Activated naive CD4-positive, alpha-beta T cell (primary cell): ENCODE results near the gene CFAP161.

Source experiments
- DNase-seq, 4 experiments: peaks; one replicate each; lab custom pipeline; 2025; lab: John Stamatoyannopoulos, UW

Gene CFAP161

DNA sequence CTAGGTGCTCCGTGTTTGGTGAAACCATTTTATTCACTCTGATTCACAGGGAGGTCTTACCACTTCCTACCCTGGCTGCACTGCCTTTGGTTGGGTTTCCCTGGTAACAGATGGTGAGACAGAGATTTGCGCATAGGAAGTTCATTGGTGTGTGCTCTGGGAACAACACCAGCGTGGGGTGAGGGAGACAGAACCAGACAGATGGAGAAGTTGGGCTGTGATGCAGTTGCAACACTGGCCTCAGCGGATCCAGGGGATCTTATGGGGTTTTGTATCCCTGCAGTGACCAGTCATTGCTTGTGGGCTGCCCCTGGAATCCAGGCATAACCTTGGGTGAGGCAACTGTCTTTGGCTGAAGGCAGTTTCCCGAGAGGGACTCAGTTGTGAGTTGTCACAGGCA is 50.1 kb downstream of the CFAP161 start:
- DNase-seq, result no peak

DNA sequence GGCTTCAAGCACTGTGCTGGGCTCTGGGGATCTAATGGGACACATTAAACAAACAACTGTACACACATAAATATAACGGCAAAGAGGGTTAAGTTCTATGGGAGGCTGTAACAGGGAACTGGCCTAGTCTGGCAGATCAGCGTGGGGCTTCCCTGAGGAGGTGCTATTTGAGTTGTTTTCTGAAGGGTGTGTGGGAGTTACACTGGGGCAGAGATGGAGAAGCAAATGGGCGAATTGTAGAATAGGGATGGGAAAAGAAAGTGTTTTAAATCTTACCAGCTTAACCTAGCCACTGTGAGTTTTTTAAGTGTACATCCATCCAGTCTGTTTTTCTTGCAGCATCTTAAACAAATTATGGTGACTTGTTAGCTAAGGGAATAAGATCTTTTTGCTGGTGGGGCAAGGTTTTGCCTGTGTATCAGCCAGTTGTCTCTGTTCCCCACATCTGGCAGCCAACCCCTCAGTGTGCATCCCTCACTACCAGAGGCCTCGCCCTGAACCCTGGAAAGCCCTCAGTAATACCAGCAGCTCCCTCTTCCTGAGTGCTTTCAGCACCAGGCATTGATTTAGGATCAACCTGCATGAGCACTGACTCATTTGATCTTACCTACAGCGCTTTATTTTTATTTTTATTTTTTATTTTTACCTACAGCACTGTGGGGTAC is 51.7 kb downstream of the CFAP161 start:
- no peak for DNase-seq

DNA sequence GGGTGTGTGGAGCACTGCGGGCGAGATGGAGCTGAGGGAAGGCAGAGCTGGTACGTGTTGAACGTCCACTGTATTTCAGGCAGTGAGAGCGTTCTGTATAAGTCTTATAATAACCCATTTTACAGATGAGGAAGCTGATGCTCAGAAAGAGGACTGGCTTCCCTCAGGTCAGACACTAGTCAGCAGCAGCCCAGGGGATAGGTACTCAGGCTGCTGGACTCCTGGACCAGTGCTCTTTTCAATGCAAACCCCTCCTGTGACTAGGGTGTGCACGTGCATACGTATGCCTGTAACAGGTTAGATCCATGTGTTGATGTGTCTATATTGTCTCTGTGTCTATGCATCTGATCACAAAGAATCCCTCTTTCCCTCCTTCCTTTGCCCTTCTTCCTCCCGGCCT is 54.3 kb downstream of the CFAP161 start:
- no peak for DNase-seq

DNA sequence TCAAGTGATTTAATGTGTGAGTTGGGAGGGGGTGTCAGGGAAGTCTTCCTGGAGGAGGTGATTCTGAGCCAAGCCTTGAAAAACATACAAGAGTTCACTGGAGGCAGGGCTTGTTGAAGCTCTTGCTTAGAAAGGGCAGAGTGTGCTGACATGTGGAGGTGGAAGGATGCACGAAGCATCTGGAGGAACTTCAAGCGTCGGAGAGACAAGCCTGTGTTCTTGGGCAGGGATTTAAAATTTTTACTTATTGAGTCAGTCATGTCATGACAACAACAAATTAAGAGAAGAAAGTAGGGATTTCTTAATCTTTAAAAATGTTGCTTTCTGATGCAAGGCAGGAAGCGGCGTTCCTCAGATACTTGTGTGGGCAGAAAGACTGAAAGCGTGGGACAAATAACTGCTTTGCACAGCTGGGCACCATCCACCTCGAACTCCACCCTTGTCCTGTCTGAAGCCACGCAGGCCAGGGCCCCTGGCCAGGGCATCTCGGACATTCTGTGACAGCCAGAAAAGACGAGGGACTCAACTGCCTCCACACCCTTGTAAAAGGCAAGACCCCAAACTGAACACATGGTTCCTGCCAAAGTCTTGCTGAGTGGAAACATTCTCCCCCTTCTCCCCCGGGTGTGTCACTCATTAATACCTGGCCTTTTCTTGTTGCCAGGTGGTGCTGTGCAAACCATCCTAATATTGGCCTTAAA is 55.7 kb downstream of the CFAP161 start:
- DNase-seq, result no peak

DNA sequence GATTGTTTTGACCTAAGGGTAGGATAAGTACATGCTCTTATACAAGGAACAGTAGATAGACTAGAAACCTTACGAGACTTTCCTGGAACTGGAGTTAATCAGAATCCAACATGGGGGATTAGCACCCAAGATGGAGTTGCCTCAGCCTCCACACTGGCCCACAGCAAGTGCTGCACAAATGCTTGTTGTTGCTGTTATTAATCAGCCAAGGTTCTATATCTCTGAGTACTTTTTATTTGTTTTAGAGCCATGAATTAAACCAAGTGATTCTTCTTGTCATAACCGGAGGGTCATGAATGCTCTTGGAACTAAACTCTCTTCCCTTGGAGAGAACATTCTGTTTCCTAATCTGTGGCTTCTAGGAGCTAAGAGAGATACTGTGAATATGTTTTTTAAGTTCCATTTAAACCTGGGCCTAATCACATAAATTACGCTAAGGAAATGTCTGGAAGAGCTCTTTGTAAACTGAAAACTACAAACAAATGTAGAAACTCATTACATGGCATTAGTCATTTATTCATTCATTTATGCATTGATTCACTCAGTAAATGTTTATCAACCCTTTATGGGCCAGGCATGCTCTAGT is 56.9 kb downstream of the CFAP161 start:
- no peak for DNase-seq

DNA sequence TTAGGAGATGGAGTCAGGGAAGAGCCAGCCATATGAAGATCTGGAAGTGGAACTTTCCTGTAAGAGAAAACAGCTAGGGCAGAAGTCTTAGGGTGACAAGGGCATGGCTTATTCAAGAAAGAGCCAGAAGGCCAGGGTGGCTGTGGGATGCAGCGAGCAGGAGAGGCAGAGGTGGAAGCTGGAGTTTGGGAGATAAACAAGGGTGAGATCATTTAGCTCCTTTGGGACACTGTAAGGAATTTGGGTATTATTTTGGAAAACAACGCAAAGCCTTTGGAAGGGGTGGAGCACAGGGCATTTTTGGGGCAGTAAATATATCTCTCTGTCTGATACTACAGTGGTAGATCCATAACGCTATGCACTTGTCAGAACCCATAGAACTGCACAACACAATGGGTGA is 57.6 kb downstream of the CFAP161 start:
- DNase-seq, result no peak

DNA sequence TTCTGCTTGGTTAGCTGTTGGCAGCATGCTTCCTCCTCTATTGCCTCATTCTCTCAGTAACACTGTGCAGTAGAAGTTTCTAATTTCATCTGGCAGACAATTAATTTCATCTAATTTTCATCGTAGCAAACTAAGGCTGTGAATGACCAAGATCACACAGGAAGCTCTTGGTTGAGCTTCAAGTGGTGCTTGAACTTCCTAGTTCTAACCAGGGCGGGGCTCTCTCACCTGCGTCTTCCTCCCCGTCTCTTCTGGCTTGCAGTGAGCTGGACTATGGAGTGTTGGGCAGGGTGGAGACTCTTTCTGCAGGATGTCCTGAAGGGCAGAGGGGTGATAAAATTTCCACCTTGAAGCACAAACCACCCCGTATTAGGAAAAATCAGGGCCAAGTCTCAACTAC is 60.7 kb downstream of the CFAP161 start:
- DNase-seq, result no peak

DNA sequence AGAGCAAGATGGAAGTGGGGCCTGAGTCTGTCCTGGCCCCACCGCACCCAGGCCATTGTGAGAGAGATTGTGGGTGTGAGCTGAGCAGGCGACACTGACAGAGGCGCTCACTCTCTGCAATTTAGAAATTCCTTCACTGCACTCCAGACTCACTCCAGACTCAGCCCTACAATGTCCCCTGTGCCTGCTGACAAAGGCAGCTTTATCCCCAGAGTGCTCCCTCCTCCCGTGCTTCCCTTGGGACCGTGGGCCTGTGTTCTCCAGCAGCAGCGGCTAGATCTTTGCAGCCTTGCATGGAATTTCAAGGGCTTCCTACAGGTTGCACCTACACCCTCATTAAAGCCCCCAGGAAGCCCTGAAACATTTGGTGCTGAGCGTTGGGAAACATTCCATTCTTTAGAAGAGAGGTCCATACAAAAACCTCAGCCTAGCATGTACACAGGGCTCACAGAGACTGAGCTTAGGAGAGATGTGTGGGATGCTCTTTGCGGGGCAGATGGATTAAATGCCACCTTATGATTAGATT is 61.3 kb downstream of the CFAP161 start:
- DNase-seq, result no peak

DNA sequence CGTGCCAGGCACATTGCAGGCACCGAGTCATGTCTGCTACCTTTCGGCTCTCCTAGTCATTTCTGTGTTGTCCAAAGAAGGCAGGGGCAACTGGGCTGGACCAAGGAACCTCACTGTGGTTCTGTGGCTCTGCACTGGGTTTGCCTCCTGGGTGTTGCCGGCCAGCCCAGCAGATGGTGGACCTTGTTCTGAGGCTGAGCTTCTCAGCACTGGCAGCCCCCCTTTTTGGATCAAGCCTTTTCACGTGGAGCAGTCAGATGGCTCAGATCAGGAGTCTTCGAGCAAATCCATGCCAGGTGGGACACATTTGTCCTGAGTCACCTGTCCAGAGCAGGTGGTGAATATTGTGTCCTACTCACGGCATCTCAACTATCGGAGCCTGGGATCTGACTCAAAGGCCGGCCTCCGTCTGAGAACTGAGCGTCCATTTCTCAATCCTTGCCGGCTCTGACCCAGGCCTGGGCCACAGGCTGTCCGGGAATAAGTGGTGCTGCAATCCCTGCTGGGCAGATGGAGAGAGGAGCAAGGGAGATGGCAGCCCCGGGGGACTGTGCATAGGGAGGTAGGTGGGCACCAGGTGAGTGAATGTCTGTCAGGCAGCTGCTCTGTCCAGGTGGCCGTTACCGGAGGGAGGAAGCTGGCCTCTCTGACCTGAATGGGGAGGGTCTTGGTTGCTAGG is 62.6 kb downstream of the CFAP161 start, which contains the start of gene IL16:
IL16 (plus strand) TSS at position 304 of the 679 bp plus-strand sequence. CDS start 28,521 bp downstream, outside the sequence.
- DNase-seq, result no peak

DNA sequence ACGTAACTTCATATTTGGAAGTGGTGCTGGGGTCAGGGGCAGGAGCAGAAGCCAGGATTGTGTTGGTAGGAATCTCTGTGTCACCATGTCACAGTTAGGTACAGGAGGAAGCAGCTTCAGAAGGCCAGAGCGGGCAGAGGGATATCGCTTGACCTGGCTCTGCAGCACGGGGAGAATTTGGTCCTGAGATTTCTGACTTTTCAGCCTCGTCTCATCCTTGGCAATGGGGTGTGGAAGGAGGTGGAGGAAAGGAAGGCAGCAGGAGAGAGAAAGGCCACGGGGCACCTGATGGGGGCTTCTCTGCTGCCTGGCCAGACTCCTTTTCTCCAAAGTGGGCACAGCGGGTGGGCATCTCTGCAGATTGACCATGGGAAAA is 63.2 kb downstream of the CFAP161 start:
- no peak for DNase-seq

DNA sequence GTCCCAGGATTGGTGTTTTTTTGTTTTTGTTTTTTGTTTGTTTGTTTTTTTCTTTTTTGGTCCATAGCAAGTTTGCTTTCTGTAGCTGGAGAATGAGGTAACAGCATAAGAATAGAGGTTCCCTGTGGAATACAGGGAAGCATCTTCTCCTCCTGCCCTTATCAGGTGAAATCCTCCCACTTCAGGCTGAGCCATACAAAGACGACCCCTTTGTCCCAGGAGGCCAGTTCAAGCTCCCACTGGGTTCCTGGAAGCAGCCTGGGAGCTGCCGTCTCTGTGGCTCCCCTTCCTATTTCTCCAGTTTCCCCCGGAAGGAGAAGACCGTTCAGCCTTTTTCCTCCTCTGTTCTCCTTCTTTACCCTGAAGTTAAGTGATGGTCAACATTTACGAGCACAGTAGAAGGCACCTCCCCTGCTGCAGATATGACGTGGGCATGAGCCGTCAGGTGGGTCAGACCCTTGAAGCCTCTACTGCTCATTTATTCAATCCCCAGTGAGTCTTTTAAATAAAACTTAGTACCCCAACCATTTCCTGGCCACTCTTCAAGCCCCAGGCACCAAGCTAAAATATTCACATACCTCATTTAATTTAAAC is 63.7 kb downstream of the CFAP161 start:
- no peak for DNase-seq
